GM12891 (cell line): ENCODE data around the gene MAGEA2B.

Experiments
- PAX5 ChIP-seq: IDR thresholded peaks from 2 replicates; pipeline ENCODE4 v1.6.1; 2011; ENCODE audit warnings: low read length, moderate library complexity, mild to moderate bottlenecking; ENCODE audit not compliant: insufficient read depth, severe bottlenecking
- POLR2A ChIP-seq: IDR thresholded peaks from 2 replicates; pipeline ENCODE4 v1.6.1; 2011; ENCODE audit warnings: low read depth, low read length, control low read depth
- POLR2AphosphoS5 ChIP-seq: IDR thresholded peaks from 2 replicates; pipeline ENCODE4 v1.6.1; 2011; ENCODE audit warnings: low read depth, low read length, control low read depth
- POU2F2 ChIP-seq: IDR thresholded peaks from 2 replicates; pipeline ENCODE4 v1.6.1; 2011; ENCODE audit warnings: low read depth, mild to moderate bottlenecking, control low read depth, low read length, moderate library complexity
- SPI1 ChIP-seq: IDR thresholded peaks from 2 replicates; pipeline ENCODE4 v1.6.1; 2011; ENCODE audit warnings: low read depth, low read length, control low read depth
- TAF1 ChIP-seq: IDR thresholded peaks from 2 replicates; pipeline ENCODE4 v1.6.1; 2011; ENCODE audit warnings: low read depth, low read length, control low read depth

GRCh38 chrX:152725409-152725808 lies 11.0 kb downstream of the MAGEA2B start:
- no peak for TF ChIP-seq POLR2A
- no peak for TF ChIP-seq POLR2AphosphoS5
- no peak for TF ChIP-seq TAF1
- no peak for TF ChIP-seq PAX5
- no peak for TF ChIP-seq SPI1
- TF ChIP-seq POU2F2 = no peak
